K562 (cell line): ENCODE data around the gene PHLDB3.

Source experiments
- BHLHE40 ChIP-seq: IDR thresholded peaks from 2 replicates; pipeline ENCODE4 v1.6.1; 2011; ENCODE audit warnings: low read length, improper control_type of control experiment
- CEBPB ChIP-seq: fragments of 450-650 bp; IDR thresholded peaks from 2 replicates; pipeline ENCODE4 v1.6.1; 2016; ENCODE audit warnings: missing genetic modification characterization, missing compliant biosample characterization
- DDX20 ChIP-seq: fragments of 450-650 bp; IDR thresholded peaks from 2 replicates; pipeline ENCODE4 v1.6.1; 2016; ENCODE audit warnings: missing genetic modification characterization, low read depth, mild to moderate bottlenecking, missing compliant biosample characterization, moderate library complexity
- MTA3 ChIP-seq: fragments of 450-650 bp; formaldehyde crosslinking; IDR thresholded peaks from 2 replicates; pipeline ENCODE4 v1.6.1; 2017; ENCODE audit warnings: mild to moderate bottlenecking, borderline replicate concordance
- TF ChIP-seq, protein P1 (sequence below), 3 experiments: IDR thresholded peaks in 2 of 3; conservative IDR thresholded peaks in 1 of 3; 2 replicates each; pipeline ENCODE4 v1.5.1; 2011 to 2012; ENCODE audit warnings: low read length in 3 of 3, mild to moderate bottlenecking in 3 of 3, control low read depth in 2 of 3, improper control_type of control experiment in 1 of 3, inconsistent platforms in 1 of 3, low read depth in 1 of 3, mixed read lengths in 1 of 3, moderate library complexity in 1 of 3; ENCODE audit not compliant: insufficient read depth in 2 of 3

- TF ChIP-seq BHLHE40: no peak
- TF ChIP-seq, protein P1, sequence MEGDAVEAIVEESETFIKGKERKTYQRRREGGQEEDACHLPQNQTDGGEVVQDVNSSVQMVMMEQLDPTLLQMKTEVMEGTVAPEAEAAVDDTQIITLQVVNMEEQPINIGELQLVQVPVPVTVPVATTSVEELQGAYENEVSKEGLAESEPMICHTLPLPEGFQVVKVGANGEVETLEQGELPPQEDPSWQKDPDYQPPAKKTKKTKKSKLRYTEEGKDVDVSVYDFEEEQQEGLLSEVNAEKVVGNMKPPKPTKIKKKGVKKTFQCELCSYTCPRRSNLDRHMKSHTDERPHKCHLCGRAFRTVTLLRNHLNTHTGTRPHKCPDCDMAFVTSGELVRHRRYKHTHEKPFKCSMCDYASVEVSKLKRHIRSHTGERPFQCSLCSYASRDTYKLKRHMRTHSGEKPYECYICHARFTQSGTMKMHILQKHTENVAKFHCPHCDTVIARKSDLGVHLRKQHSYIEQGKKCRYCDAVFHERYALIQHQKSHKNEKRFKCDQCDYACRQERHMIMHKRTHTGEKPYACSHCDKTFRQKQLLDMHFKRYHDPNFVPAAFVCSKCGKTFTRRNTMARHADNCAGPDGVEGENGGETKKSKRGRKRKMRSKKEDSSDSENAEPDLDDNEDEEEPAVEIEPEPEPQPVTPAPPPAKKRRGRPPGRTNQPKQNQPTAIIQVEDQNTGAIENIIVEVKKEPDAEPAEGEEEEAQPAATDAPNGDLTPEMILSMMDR (IDR thresholded peaks at IDR 0.05 in 2 of 3, conservative IDR thresholded peaks at IDR 0.05 in 1 of 3; ENCODE audit: insufficient read depth in 2 of 3, low read depth in 1 of 3, low read length in 3 of 3): no peak
- no peak for TF ChIP-seq CEBPB (tag)
- TF ChIP-seq MTA3: no peak
- TF ChIP-seq DDX20: no peak
Measured at GRCh38 chr19:43551399-43552197, 47.1 kb upstream of the PHLDB3 start.
